VCaP (cell line): ENCODE results near the gene CSTF3.
A peak's percentile ranks its signal among the peaks of the same experiment; 100 is the strongest.

Experiments
- H3K27ac ChIP-seq: fragments of 450-650 bp; 2 replicates; pipeline ENCODE4 v1.5.1; 2017
- TF ChIP-seq, protein P1 (sequence below): fragments of 450-650 bp; conservative IDR thresholded peaks from 2 replicates; pipeline ENCODE4 v1.5.1; 2017; ENCODE audit warnings: mild to moderate bottlenecking, moderate library complexity

Gene CSTF3

DNA sequence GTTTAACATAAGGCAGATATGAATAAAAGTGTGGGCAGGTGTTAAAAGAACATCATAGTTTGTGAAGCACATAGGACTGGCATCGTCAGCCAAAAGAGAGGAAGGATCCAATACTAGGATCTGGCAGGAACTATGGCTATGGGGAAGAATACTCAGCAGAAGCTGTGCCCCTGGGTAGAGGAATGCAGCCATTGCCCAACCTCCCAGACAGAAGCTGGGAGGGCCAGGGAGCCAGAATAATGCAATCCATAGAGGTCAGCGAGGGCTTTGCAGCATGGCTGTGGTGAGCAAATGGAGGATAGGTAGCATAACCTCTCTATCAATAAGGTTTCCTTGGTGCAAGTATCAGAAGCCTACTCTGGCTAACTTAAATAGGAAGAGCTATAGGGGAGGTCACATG lies 11.7 kb upstream of the CSTF3 start:
- H3K27ac ChIP-seq: no peak overlapping the region
- TF ChIP-seq, protein P1, sequence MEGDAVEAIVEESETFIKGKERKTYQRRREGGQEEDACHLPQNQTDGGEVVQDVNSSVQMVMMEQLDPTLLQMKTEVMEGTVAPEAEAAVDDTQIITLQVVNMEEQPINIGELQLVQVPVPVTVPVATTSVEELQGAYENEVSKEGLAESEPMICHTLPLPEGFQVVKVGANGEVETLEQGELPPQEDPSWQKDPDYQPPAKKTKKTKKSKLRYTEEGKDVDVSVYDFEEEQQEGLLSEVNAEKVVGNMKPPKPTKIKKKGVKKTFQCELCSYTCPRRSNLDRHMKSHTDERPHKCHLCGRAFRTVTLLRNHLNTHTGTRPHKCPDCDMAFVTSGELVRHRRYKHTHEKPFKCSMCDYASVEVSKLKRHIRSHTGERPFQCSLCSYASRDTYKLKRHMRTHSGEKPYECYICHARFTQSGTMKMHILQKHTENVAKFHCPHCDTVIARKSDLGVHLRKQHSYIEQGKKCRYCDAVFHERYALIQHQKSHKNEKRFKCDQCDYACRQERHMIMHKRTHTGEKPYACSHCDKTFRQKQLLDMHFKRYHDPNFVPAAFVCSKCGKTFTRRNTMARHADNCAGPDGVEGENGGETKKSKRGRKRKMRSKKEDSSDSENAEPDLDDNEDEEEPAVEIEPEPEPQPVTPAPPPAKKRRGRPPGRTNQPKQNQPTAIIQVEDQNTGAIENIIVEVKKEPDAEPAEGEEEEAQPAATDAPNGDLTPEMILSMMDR: no peak

DNA sequence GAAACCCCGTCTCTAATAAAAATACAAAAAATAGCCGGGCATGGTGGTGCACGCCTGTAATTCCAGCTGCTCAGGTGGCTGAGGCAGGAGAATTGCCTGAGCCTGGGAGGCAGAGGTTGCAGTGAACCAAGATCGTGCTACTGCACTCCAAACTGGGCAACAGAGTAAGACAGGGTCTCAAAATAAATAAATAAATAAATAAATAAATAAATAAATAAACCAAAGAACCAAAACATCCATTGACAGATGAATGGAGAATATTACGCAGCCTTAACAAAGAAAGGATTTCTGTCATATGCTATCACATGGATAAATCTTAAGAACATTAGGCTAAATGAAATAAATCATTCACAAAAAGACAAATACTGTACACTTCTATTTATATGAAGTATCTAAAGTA lies 11.1 kb upstream of the CSTF3 start:
- H3K27ac ChIP-seq: no peak overlapping the region
- TF ChIP-seq, protein P1: no peak

DNA sequence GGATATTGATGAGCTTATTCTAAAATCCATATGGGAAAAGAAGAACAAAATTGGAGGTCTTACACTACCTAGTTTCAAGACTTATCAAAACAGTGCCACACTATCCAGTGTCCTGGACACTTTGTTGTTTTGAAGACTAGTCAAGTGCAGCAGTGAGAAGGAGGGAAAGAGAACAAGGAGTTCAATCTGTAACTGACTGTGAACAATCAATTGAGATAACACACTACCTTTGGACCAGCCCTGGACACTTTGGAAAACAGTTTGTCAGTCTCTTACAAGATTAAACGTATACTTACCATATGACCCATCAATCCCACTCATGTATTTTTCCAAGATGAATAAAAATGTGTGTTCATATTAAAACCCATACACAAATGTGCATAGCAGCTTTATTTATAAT lies 10.0 kb upstream of the CSTF3 start:
- TF ChIP-seq, protein P1: no peak

DNA sequence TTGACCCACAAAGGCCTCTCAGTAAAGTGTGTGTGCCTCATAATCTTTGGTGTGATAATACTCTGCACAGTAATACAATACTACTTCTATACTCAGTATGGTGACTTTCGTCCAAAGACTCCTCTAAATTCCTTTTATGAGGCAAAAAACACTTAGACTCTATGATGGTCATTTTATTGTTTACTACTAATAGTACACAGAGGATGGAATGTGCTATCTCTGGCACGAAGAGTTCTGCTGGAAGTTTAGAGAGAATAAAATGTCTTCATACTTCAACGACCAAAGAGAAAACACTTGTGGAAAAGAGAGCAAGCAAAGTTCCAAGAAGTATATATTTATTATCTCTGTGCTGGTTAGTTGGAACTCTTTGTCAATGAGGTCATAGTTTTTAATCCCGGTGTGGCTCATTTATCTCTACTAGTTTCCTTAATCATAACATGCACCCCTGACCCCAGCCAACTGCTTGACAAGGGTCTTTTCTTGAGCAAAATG lies 7.5 kb upstream of the CSTF3 start:
- no peak overlapping the region for H3K27ac ChIP-seq
- TF ChIP-seq, protein P1: no peak

More for the DNA sequence above, 10.0 kb upstream of the CSTF3 start:
- no peak overlapping the region for H3K27ac ChIP-seq

DNA sequence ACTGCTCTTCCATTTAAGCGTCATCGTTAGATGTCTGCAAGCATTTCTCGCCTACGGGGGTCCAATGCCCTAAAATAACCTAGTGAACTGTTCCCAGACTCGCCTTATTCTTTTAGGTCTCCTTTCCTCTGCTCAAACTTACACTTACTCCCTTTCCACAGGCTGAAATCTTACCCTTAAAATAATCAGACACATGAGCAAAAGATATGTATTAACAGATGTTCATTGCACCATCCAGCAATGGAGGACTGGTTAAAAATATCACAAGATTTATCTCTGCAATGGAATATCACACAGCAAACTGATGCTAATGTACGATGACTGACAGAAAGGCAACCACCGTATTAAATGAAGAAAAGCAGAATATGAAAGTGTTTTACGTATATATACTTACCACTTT lies 1.6 kb upstream of the CSTF3 start:
- TF ChIP-seq, protein P1: no peak
- no peak overlapping the region for H3K27ac ChIP-seq

DNA sequence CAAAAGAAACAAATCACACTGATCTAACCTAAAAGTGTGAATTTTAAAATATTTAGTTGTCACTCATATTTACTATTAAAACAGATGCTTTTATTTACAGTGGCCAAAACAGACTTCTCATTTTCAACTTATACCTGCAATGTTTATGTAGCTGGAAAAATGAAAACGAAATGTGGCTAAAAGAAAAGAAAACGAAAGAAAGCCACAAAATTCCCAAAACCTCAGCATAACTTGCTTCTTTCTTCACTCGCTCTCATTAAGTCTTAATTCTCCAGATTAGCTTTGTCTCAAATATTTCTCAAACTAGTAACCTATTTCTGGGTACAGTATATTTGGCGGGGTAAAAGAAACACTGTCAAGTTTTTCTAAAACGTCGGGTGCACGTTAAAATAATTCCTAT lies 693 bp downstream of the CSTF3 start:
- H3K27ac ChIP-seq: peak overlapping the region; percentile 86
- TF ChIP-seq, protein P1: no peak

DNA sequence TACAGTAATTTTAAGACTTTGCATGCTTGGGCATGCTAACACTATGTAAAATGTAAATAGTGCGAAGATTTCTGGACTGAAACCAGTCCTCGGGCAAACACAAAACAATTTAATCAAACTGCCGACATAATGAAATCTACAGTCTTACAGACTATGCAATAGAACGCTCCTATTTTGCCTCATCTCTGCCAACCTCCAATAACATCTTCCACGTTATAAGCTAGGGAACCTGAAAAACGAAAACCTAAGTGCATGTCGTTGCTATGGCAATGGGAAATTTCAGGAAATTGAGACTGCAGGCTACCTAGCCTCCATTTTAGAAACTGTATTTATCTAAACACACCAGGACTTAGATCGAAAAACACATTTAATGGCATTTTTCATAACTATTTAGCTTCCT lies 1.1 kb downstream of the CSTF3 start:
- TF ChIP-seq, protein P1: no peak
- H3K27ac ChIP-seq: peak overlapping the region; percentile 86

DNA sequence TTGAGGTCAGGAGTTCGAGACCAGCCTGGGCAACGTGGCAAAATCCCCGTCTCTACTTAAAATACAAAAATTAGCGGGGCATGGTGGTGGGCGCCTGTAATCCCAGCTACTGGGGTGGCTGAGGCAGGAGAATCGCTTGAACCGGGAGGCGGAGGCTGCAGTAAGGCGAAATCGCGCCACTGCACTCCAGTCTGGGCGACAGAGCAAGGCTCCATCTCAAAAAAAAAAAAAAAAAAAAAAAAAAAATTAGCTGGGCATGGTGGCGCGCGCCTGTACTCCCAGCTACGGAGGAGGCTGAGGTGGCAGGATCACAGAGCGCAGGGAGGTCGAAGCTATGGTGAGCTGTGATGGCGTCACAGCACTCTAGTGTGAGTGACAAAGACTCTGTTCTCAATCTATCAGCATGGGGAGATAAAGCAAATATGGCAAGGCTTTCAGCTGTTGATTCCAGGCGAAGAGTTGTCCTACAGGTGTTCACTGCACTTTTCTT lies 1.9 kb downstream of the CSTF3 start:
- H3K27ac ChIP-seq: peak overlapping the region; percentile 86
